Fibroblast of skin of scalp (primary cell): ENCODE measurements around the gene LUZP2.

Experiments used
- DNase-seq: peaks from one replicate; pipeline ENCODE4 v3.0.0-alpha.2; 2013

The LUZP2 gene

GRCh38 chr11:24572376-24572775 lies 75.5 kb downstream of the LUZP2 start:
- no peak for DNase-seq

- peak; percentile 20 for DNase-seq
Observed at GRCh38 chr11:24574461-24574860, 77.6 kb downstream of the LUZP2 start.

GRCh38 chr11:24575392-24575791 lies 78.5 kb downstream of the LUZP2 start:
- peak; percentile 80 for DNase-seq

GRCh38 chr11:24585192-24585591 lies 88.3 kb downstream of the LUZP2 start:
- DNase-seq, result no peak

GRCh38 chr11:24587635-24588034 lies 90.8 kb downstream of the LUZP2 start:
- DNase-seq, result peak; percentile 45

GRCh38 chr11:24588081-24588480 lies 91.2 kb downstream of the LUZP2 start:
- DNase-seq, result peak; percentile 54

GRCh38 chr11:24589064-24589463 lies 92.2 kb downstream of the LUZP2 start:
- no peak for DNase-seq

- no peak for DNase-seq
Observed at GRCh38 chr11:24591283-24591682, 94.4 kb downstream of the LUZP2 start.

GRCh38 chr11:24592360-24592759 lies 95.5 kb downstream of the LUZP2 start:
- no peak for DNase-seq

- DNase-seq, result no peak
Observed at GRCh38 chr11:24593332-24593731, 96.5 kb downstream of the LUZP2 start.

GRCh38 chr11:24594401-24594800 lies 97.5 kb downstream of the LUZP2 start:
- no peak for DNase-seq

GRCh38 chr11:24598641-24599040 lies 101.8 kb downstream of the LUZP2 start:
- DNase-seq, result no peak

- DNase-seq, result no peak
Observed at GRCh38 chr11:24609192-24610119, 112.6 kb downstream of the LUZP2 start.

- DNase-seq, result no peak
Observed at GRCh38 chr11:24615451-24616160, 118.8 kb downstream of the LUZP2 start.

GRCh38 chr11:24617856-24618255 lies 121.0 kb downstream of the LUZP2 start:
- DNase-seq, result peak; percentile 5

- DNase-seq, result no peak
Observed at GRCh38 chr11:24619900-24620299, 123.0 kb downstream of the LUZP2 start.

- no peak for DNase-seq
Observed at GRCh38 chr11:24622262-24622661, 125.4 kb downstream of the LUZP2 start.

GRCh38 chr11:24623121-24623520 lies 126.3 kb downstream of the LUZP2 start:
- peak; percentile 51 for DNase-seq

GRCh38 chr11:24624432-24624831 lies 127.6 kb downstream of the LUZP2 start:
- no peak for DNase-seq

- no peak for DNase-seq
Observed at GRCh38 chr11:24625975-24626374, 129.1 kb downstream of the LUZP2 start.

- no peak for DNase-seq
Observed at GRCh38 chr11:24628224-24628776, 131.4 kb downstream of the LUZP2 start.

- DNase-seq, result no peak
Observed at GRCh38 chr11:24634606-24635160, 137.8 kb downstream of the LUZP2 start.
